ENCODE data around the gene TMEM9. TPM values are rescaled to one million over a fixed set of nuclear protein-coding genes. Genes with fewer than 3 reads are reported as not detected.

TMEM9 gene
- total and polyA plus RNA-seq, 2 donors (not counting 3 experiments of a cell fraction or from before 2014, with no cell fraction given), result 39.3 to 96.1 TPM

DNA sequence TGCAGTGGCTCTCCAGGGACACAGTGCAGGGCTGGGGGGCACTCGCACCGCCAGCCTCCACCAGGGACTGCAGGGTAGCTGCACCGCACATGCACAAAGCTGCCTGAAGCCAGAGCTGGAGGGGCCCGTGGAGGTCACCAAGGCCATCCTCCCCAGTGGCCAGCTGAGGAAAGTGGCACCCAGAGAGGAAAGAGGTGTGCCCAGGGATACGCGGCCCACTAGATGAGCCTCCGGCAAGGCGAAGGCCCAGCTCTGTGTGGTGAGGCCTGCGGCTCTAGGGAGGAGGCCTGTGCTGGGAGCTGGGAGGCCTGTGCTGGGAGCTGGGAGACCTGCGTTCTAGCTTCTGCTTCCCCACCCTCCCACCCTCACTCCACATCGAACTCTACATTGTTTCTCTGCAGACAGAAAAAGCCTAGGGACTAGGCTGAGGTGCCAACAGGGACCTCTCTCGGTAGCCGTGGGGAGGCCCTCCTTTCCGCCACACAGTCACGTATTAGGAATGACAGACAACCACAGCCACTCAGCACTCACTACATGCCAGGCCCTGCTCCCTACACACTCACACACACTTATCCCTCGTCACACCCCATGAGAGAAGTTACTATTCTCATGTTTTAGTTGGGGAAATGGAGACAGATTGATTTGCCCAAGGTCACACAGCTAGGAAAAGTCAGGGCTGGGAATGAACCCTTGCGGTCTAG, 26.4 kb downstream of the TMEM9 start:
- no TSS peak for BruUV-seq (replicated peaks)
- TF ChIP-seq MYC (IDR thresholded peaks at IDR 0.05; ENCODE audit: low read depth, low read length) (no peak), JUN (IDR thresholded peaks at IDR 0.05; ENCODE audit: borderline replicate concordance, insufficient read depth, insufficient read length, low read depth) (no peak), POLR2A (IDR thresholded peaks at IDR 0.05; ENCODE audit: low read depth, low read length) (no peak), GATA2 (IDR thresholded peaks at IDR 0.05; ENCODE audit: insufficient read depth, insufficient read length, low read depth, low read length) (no peak), EZH2 (IDR thresholded peaks at IDR 0.05; ENCODE audit: borderline replicate concordance, low read depth, low read length, severe bottlenecking) (no peak), FOS (IDR thresholded peaks at IDR 0.05; ENCODE audit: borderline replicate concordance, insufficient read depth, low read length) (no peak), POLR2AphosphoS5 (IDR thresholded peaks at IDR 0.05; ENCODE audit: insufficient read depth, low read depth, low read length) (no peak)
- TF ChIP-seq, protein P1, sequence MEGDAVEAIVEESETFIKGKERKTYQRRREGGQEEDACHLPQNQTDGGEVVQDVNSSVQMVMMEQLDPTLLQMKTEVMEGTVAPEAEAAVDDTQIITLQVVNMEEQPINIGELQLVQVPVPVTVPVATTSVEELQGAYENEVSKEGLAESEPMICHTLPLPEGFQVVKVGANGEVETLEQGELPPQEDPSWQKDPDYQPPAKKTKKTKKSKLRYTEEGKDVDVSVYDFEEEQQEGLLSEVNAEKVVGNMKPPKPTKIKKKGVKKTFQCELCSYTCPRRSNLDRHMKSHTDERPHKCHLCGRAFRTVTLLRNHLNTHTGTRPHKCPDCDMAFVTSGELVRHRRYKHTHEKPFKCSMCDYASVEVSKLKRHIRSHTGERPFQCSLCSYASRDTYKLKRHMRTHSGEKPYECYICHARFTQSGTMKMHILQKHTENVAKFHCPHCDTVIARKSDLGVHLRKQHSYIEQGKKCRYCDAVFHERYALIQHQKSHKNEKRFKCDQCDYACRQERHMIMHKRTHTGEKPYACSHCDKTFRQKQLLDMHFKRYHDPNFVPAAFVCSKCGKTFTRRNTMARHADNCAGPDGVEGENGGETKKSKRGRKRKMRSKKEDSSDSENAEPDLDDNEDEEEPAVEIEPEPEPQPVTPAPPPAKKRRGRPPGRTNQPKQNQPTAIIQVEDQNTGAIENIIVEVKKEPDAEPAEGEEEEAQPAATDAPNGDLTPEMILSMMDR (IDR thresholded peaks at IDR 0.05; ENCODE audit: extremely low read depth in 1 of 2, insufficient read depth in 1 of 2, low read depth in 1 of 2, low read length in 2 of 2), result no peak
- TF ChIP-seq, protein P2, sequence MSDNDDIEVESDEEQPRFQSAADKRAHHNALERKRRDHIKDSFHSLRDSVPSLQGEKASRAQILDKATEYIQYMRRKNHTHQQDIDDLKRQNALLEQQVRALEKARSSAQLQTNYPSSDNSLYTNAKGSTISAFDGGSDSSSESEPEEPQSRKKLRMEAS (IDR thresholded peaks at IDR 0.05; ENCODE audit: insufficient read depth, insufficient read length), result no peak
- DNase-seq (ENCODE audit: low read depth, low spot score) (no peak), FAIRE-seq (no peak)
- Histone ChIP-seq H3K9ac (replicated peaks; ENCODE audit: extremely low read depth, insufficient read depth, low read length) (no peak overlapping the region), H3K36me3 (ENCODE audit: control insufficient read depth in 2 of 2, extremely low read depth in 1 of 2, insufficient read depth in 2 of 2, low read length in 2 of 2) (no peaks in the 10 kb centered on the region), H3K27me3 (ENCODE audit: control insufficient read depth in 2 of 2, insufficient read depth in 2 of 2, low read length in 2 of 2) (peaks cover 17 to 18% of the 10 kb centered on the region in 2 experiments), H4K20me1 (replicated peaks; ENCODE audit: control insufficient read depth, extremely low read depth, insufficient read depth, low read length) (no peaks in the 10 kb centered on the region), H3K9me1 (replicated peaks; ENCODE audit: control insufficient read depth, extremely low read depth, insufficient read depth, low read length) (no peaks in the 10 kb centered on the region), H3K4me3 (replicated peaks in 1 of 3; ENCODE audit: insufficient read depth in 1 of 3, low read depth in 1 of 3, low read length in 3 of 3) (no peak overlapping the region), H2AFZ (ENCODE audit: low read depth, low read length) (no peak overlapping the region), H3K27ac (ENCODE audit: insufficient read depth, low read depth, low read length) (no peak overlapping the region), H3K4me2 (ENCODE audit: insufficient read depth, low read length) (no peak overlapping the region), H3K9me3 (replicated peaks; ENCODE audit: control insufficient read depth, insufficient read depth, low read length) (no peaks in the 10 kb centered on the region), H3K4me1 (ENCODE audit: control insufficient read depth, extremely low read depth, insufficient read depth, low read length) (no peaks in the 10 kb centered on the region), H3K79me2 (ENCODE audit: control insufficient read depth, insufficient read depth, low read length) (no peaks in the 10 kb centered on the region)
- ChIA-PET POLR2A (no interaction called here), CTCF (interaction anchor here (1.2 to 1.4 kb wide), 2 partner anchors 8 to 11 kb away, joined by 3 to 7 read pairs; no protein-coding TSS in a partner anchor)
- dilution Hi-C loops (cut with MboI; ENCODE audit: extremely low pct_ligation_motif_present, low sequenced_read_pairs), result no loop called here
- intact Hi-C loops (cut with micrococcal nuclease), result no loop called here
